Measurements from ENCODE around the gene HBE1. TPM values are rescaled to one million over a fixed set of nuclear protein-coding genes. Genes with fewer than 3 reads are reported as not detected.
A peak's percentile ranks its signal among the peaks of the same experiment; 100 is the strongest.

Gene HBE1
- total and polyA plus RNA-seq, 9 of the 15 experiments (the other 6 are each of a cell fraction or from before 2014, with no cell fraction given), result 612 to 10,250 (median 2,181) TPM

DNA sequence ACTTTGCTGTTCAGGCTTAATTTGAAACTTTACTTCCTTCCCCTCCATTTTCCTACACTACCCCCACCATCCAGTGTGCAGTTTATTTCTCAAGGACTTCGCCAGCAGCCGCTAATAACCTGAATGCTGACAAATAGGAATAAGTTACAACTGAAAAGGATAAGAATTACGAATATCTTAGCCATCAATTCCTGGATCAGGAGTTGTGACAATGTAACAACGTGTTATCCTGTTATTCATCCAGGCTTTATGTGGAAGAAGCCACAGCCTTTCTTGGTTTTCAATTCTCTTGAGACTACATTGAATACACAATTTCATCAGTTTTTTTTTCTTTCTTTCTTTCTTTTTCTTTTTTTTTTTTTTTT is 25.9 kb downstream of the HBE1 start (continued):
- TF ChIP-seq THRB (CRISPR knock-in tag; conservative IDR thresholded peaks at IDR 0.05), result no peak
- no peak for TF ChIP-seq ZNF583 (CRISPR knock-in tag; IDR thresholded peaks at IDR 0.05)
- no peak for TF ChIP-seq HSF4 (CRISPR knock-in tag; IDR thresholded peaks at IDR 0.05; ENCODE audit: borderline replicate concordance)
- no peak for TF ChIP-seq POLR2H (tag; IDR thresholded peaks at IDR 0.05; ENCODE audit: low read depth)
- peak; percentile 88; the same call in 1 of the 2 replicates for TF ChIP-seq CAMTA2 (CRISPR knock-in tag; conservative IDR thresholded peaks at IDR 0.05)
- no peak for TF ChIP-seq RFX7 (CRISPR knock-in tag; IDR thresholded peaks at IDR 0.05)
- TF ChIP-seq ZNF175 (CRISPR knock-in tag; IDR thresholded peaks at IDR 0.05; ENCODE audit: low read depth), result no peak
- TF ChIP-seq NFRKB (IDR thresholded peaks at IDR 0.05; ENCODE audit: low read depth), result no peak
- no peak for TF ChIP-seq HIVEP1 (CRISPR knock-in tag; IDR thresholded peaks at IDR 0.05)
- TF ChIP-seq ZNF695 (CRISPR knock-in tag; IDR thresholded peaks at IDR 0.05), result no peak
- peak; percentile 4; the same call in 1 of the 2 replicates for TF ChIP-seq ZNF316 (IDR thresholded peaks at IDR 0.05)
- TF ChIP-seq ZNF23 (CRISPR knock-in tag; IDR thresholded peaks at IDR 0.05), result no peak

All from K562 (cell line).